ENCODE data around the gene RASSF7.

Gene RASSF7

DNA sequence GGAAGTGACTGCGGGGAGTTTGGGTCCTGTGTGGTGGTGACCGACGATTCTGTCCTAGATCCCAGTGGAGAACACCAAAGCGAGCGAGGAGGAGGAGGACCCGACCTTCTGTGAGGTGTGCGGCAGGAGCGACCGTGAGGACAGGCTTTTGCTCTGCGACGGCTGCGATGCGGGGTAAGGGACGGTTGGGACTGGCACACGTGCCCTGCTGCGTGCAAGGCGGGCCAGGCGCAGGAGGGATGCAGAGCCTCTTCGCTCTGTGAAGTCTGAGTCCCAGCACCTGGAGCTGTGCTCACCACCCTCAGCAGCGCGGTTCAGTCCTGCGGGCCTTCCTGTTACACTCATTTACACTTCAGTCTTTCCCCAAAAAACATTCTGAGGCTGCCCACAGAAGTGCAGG, 31.7 kb downstream of the RASSF7 start:
- Histone ChIP-seq H2AFZ (ENCODE audit: low read length) (no peak overlapping the region), H3K4me3 (ENCODE audit: low read depth, low read length, poor library complexity, severe bottlenecking) (no peak overlapping the region), H3K4me1 (ENCODE audit: insufficient read depth, low read length, severe bottlenecking) (no peaks in the 10 kb centered on the region), H3K9me2 (ENCODE audit: low read depth, low read length) (no peaks in the 10 kb centered on the region), H3K79me2 (ENCODE audit: insufficient read depth, low read length) (no peaks in the 10 kb centered on the region), H3K36me3 (ENCODE audit: insufficient read depth, low read length) (peaks cover 92% of the 10 kb centered on the region), H3K27me3 (ENCODE audit: insufficient read depth, low read length) (no peaks in the 10 kb centered on the region), H3K9me3 (ENCODE audit: low read length) (no peaks in the 10 kb centered on the region), H3K4me2 (ENCODE audit: low read length) (no peak overlapping the region), H3K9ac (ENCODE audit: low read length) (no peak overlapping the region), H4K20me1 (ENCODE audit: insufficient read depth, low read length) (no peaks in the 10 kb centered on the region), H3K27ac (ENCODE audit: low read depth, low read length, poor library complexity, severe bottlenecking) (no peak overlapping the region), H3F3A (ENCODE audit: insufficient read depth, low read length) (no peaks in the 10 kb centered on the region)
- TF ChIP-seq EZH2 (IDR thresholded peaks at IDR 0.05; ENCODE audit: borderline replicate concordance, low read length): no peak
- TF ChIP-seq, protein P1, sequence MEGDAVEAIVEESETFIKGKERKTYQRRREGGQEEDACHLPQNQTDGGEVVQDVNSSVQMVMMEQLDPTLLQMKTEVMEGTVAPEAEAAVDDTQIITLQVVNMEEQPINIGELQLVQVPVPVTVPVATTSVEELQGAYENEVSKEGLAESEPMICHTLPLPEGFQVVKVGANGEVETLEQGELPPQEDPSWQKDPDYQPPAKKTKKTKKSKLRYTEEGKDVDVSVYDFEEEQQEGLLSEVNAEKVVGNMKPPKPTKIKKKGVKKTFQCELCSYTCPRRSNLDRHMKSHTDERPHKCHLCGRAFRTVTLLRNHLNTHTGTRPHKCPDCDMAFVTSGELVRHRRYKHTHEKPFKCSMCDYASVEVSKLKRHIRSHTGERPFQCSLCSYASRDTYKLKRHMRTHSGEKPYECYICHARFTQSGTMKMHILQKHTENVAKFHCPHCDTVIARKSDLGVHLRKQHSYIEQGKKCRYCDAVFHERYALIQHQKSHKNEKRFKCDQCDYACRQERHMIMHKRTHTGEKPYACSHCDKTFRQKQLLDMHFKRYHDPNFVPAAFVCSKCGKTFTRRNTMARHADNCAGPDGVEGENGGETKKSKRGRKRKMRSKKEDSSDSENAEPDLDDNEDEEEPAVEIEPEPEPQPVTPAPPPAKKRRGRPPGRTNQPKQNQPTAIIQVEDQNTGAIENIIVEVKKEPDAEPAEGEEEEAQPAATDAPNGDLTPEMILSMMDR (IDR thresholded peaks at IDR 0.05; ENCODE audit: low read length): no peak

DNA sequence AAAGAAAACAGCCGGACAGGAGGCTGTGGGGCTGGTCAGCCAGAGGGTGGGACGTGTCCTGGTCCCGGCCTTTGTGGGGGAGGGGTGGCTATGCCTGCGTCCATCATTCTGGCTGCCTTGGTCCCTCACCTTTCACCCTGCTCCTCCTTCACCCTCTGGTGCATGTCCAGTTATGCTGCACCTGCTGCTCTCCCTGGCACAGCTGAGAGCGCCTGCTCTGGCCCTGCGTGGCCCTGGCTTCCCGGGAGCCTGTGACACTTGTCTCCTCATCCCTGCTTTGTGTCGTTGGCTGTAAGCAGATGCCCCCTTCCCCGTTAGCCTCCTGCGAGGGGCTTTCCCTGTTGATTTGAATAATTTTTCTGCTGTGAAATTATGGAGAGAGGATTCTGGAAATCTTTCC, 32.1 kb downstream of the RASSF7 start:
- H3K4me1 ChIP-seq (ENCODE audit: insufficient read depth, low read length, severe bottlenecking): no peaks in the 10 kb centered on the region
- no peaks in the 10 kb centered on the region for H3K9me2 ChIP-seq (ENCODE audit: low read depth, low read length)
- no peaks in the 10 kb centered on the region for H4K20me1 ChIP-seq (ENCODE audit: insufficient read depth, low read length)
- no peaks in the 10 kb centered on the region for H3K27me3 ChIP-seq (ENCODE audit: insufficient read depth, low read length)
- no peak overlapping the region for H2AFZ ChIP-seq (ENCODE audit: low read length)
- H3K4me3 ChIP-seq (ENCODE audit: low read depth, low read length, poor library complexity, severe bottlenecking): no peak overlapping the region
- no peak overlapping the region for H3K27ac ChIP-seq (ENCODE audit: low read depth, low read length, poor library complexity, severe bottlenecking)
- no peaks in the 10 kb centered on the region for H3K9me3 ChIP-seq (ENCODE audit: low read length)
- TF ChIP-seq EZH2 (IDR thresholded peaks at IDR 0.05; ENCODE audit: borderline replicate concordance, low read length): no peak
- TF ChIP-seq, protein P1 (IDR thresholded peaks at IDR 0.05; ENCODE audit: low read length): no peak
- H3K36me3 ChIP-seq (ENCODE audit: insufficient read depth, low read length): peaks cover 92% of the 10 kb centered on the region
- no peak overlapping the region for H3K4me2 ChIP-seq (ENCODE audit: low read length)
- no peaks in the 10 kb centered on the region for H3K79me2 ChIP-seq (ENCODE audit: insufficient read depth, low read length)
- no peaks in the 10 kb centered on the region for H3F3A ChIP-seq (ENCODE audit: insufficient read depth, low read length)
- no peak overlapping the region for H3K9ac ChIP-seq (ENCODE audit: low read length)

DNA sequence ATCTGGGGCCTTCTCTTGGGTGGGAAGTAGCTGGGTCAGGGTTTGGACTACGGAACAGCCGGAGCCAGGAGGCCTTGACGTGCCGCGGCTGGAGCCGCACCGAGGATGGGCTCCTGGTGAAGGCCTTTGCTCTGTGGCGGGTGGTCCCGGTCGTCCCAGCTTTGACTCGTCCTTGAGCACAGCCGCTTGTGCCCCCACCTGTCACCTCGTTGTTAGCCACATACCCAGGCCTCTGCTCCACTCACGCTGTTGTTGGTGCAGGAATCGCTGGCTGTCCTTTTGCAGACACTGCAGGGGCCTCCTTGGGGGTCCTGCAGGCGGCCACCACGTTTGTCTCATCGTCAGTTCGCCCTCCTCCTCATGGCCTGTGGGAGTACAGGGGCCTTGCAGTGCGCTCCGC, 32.6 kb downstream of the RASSF7 start:
- Histone ChIP-seq H4K20me1 (ENCODE audit: insufficient read depth, low read length) (no peaks in the 10 kb centered on the region), H3K9me2 (ENCODE audit: low read depth, low read length) (no peaks in the 10 kb centered on the region), H3K9me3 (ENCODE audit: low read length) (no peaks in the 10 kb centered on the region), H3K9ac (ENCODE audit: low read length) (no peak overlapping the region), H3K4me2 (ENCODE audit: low read length) (no peak overlapping the region), H3K79me2 (ENCODE audit: insufficient read depth, low read length) (no peaks in the 10 kb centered on the region), H3K4me1 (ENCODE audit: insufficient read depth, low read length, severe bottlenecking) (no peaks in the 10 kb centered on the region), H3F3A (ENCODE audit: insufficient read depth, low read length) (no peaks in the 10 kb centered on the region), H3K27me3 (ENCODE audit: insufficient read depth, low read length) (no peaks in the 10 kb centered on the region), H3K36me3 (ENCODE audit: insufficient read depth, low read length) (peaks cover 92% of the 10 kb centered on the region), H3K4me3 (ENCODE audit: low read depth, low read length, poor library complexity, severe bottlenecking) (no peak overlapping the region), H2AFZ (ENCODE audit: low read length) (no peak overlapping the region), H3K27ac (ENCODE audit: low read depth, low read length, poor library complexity, severe bottlenecking) (no peak overlapping the region)
- TF ChIP-seq EZH2 (IDR thresholded peaks at IDR 0.05; ENCODE audit: borderline replicate concordance, low read length): no peak
- TF ChIP-seq, protein P1 (IDR thresholded peaks at IDR 0.05; ENCODE audit: low read length): no peak
